HG03135 (cell line): ENCODE results near the gene C11orf86.

Experiments
- ATAC-seq: cut with Tn5 transposase; IDR thresholded peaks from one replicate; pipeline ENCODE4 v1.9.1; 2021; ENCODE audit warnings: mild to moderate bottlenecking, moderate library complexity; ENCODE audit not compliant: unreplicated experiment

C11orf86 gene

GRCh38 chr11:66966351-66966750 is 8.8 kb upstream of the C11orf86 start:
- no peak for ATAC-seq

- ATAC-seq, result no peak
Observed at GRCh38 chr11:66967670-66968425, 7.3 kb upstream of the C11orf86 start.

- no peak for ATAC-seq
Observed at GRCh38 chr11:66969584-66970225, 5.4 kb upstream of the C11orf86 start.

GRCh38 chr11:66970371-66970806 is 4.7 kb upstream of the C11orf86 start:
- ATAC-seq, result no peak

- no peak for ATAC-seq
Observed at GRCh38 chr11:66970807-66971442, 4.2 kb upstream of the C11orf86 start.

- ATAC-seq, result no peak
Observed at GRCh38 chr11:66971488-66971887, 3.6 kb upstream of the C11orf86 start.

GRCh38 chr11:66973956-66974580 is 1.0 kb upstream of the C11orf86 start:
- ATAC-seq, result no peak

GRCh38 chr11:66975405-66976027 is 412 bp downstream of the C11orf86 start:
- no peak for ATAC-seq

GRCh38 chr11:66976028-66976467 is 944 bp downstream of the C11orf86 start:
- no peak for ATAC-seq

- no peak for ATAC-seq
Observed at GRCh38 chr11:66976925-66977324, 1.8 kb downstream of the C11orf86 start.

GRCh38 chr11:66978229-66978628 is 3.1 kb downstream of the C11orf86 start:
- ATAC-seq, result no peak

GRCh38 chr11:66978717-66979116 is 3.6 kb downstream of the C11orf86 start:
- no peak for ATAC-seq

- ATAC-seq, result no peak
Observed at GRCh38 chr11:66979336-66979980, 4.4 kb downstream of the C11orf86 start.

- no peak for ATAC-seq
Observed at GRCh38 chr11:66981976-66982578, 7.0 kb downstream of the C11orf86 start.

GRCh38 chr11:66983275-66983924 is 8.3 kb downstream of the C11orf86 start:
- ATAC-seq, result no peak

GRCh38 chr11:66985508-66986177 is 10.5 kb downstream of the C11orf86 start:
- no peak for ATAC-seq

GRCh38 chr11:66986178-66986545 is 11.1 kb downstream of the C11orf86 start:
- ATAC-seq, result no peak

GRCh38 chr11:66987158-66987620 is 12.1 kb downstream of the C11orf86 start:
- no peak for ATAC-seq
